Esophagus squamous epithelium (tissue), 5 donors: ENCODE results near the gene TERF2IP. TPM values are rescaled to one million over a fixed set of nuclear protein-coding genes. Genes with fewer than 3 reads are reported as not detected.

Experiments
- DNase-seq: peaks from one replicate; lab custom pipeline; 2025; lab: John Stamatoyannopoulos, UW
- H3K27ac ChIP-seq, 4 donors: fragments of 200-600 bp; sonication (generic); one replicate each; pipeline ENCODE4 v1.5.1; 2016 to 2019; ENCODE audit warnings: mild to moderate bottlenecking in 1 of 4
- H3K27me3 ChIP-seq, 4 donors: fragments of 200-600 bp; sonication (generic); 1 replicate in 3 of 4; 2 replicates in 1 of 4; pipeline versions ENCODE4 v1.5.1 to v1.6.0; 2017 to 2021; ENCODE audit warnings: antibody characterized with exemption in 1 of 4
- H3K36me3 ChIP-seq, 3 donors: fragments of 200-600 bp; sonication (generic); one replicate each; pipeline ENCODE4 v1.5.1; 2016 to 2019
- H3K4me1 ChIP-seq, 3 donors: fragments of 200-600 bp; sonication (generic); one replicate each; pipeline ENCODE4 v1.5.1; 2017 to 2019
- H3K4me3 ChIP-seq, 4 donors: fragments of 200-600 bp; sonication (generic); 1 replicate in 3 of 4; 2 replicates in 1 of 4; pipeline ENCODE4 v1.5.1; 2016 to 2019; ENCODE audit warnings: mild to moderate bottlenecking in 2 of 4, moderate library complexity in 1 of 4
- H3K9me3 ChIP-seq, 3 donors: fragments of 200-600 bp; sonication (generic); one replicate each; pipeline ENCODE4 v1.5.1; 2016 to 2019
- POLR2A ChIP-seq, 4 donors: fragments of 450-650 bp; IDR thresholded peaks; one replicate each; pipeline ENCODE4 v1.6.1; 2017; ENCODE audit warnings: antibody characterized with exemption in 4 of 4, mild to moderate bottlenecking in 4 of 4, moderate library complexity in 3 of 4
- WGBS, 2 donors: methylation state at CpG; one replicate each; pipeline ENCODE4 v1.1.5; 2018; 5-methylcytosine and 5-hydroxymethylcytosine counted together
- intact Hi-C: fragments of 100-400 bp; cut with DNase I; formaldehyde crosslinking; loops from one replicate; pipeline ENCODE4 v1.15.0; 2022
- total RNA-seq, 4 donors: library from RNA; depleted of rRNA; stranded (reverse); fragments of >200 nt; gene quantifications; one replicate each; pipeline ENCODE4 v1.1.0, GENCODE V29; 2016
- TF ChIP-seq, protein P1 (sequence below), 6 experiments: fragments of 450-650 bp in 4 of 6; fragments of 200-600 bp in 2 of 6; sonication (generic) in 2 of 6; IDR thresholded peaks; one replicate each; pipeline ENCODE4 v1.5.1; 2016 to 2019; ENCODE audit warnings: antibody characterized with exemption in 6 of 6, mild to moderate bottlenecking in 4 of 6, moderate library complexity in 4 of 6
- donor health status: DM: yes; HTN: yes; CAD: no.

TERF2IP gene
- total RNA-seq, 4 donors from 2014 or later: 32.8 to 42.3 (median 36.3) TPM

DNA sequence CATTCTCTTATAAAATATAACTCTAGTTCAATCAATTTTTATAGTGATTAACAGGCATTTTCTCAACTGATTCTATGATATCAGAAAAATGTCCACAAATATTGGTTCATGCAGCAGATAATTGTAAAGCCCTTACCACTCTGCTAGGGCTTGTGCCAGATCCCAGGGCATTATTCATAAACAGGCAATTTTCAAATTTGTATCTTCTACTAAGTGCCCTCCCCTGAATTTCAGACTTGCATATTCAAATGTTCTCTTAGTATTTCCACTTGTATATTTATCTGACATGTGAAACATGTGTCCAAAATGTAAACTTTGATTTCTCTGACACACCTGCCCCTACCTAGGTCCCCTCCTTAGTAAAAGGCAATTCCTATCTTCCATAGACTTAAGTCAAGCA, 19.9 kb downstream of the TERF2IP start:
- no peaks in the 10 kb centered on the region for H3K36me3 ChIP-seq
- no peak overlapping the region for H3K27ac ChIP-seq
- H3K27me3 ChIP-seq: no peaks in the 10 kb centered on the region
- intact Hi-C loops: no loop called here
- H3K4me1 ChIP-seq: no peaks in the 10 kb centered on the region
- no peaks in the 10 kb centered on the region for H3K9me3 ChIP-seq
- no peak for DNase-seq
- no peak overlapping the region for H3K4me3 ChIP-seq
- no peak for TF ChIP-seq POLR2A (IDR thresholded peaks at IDR 0.05)
- TF ChIP-seq, protein P1, sequence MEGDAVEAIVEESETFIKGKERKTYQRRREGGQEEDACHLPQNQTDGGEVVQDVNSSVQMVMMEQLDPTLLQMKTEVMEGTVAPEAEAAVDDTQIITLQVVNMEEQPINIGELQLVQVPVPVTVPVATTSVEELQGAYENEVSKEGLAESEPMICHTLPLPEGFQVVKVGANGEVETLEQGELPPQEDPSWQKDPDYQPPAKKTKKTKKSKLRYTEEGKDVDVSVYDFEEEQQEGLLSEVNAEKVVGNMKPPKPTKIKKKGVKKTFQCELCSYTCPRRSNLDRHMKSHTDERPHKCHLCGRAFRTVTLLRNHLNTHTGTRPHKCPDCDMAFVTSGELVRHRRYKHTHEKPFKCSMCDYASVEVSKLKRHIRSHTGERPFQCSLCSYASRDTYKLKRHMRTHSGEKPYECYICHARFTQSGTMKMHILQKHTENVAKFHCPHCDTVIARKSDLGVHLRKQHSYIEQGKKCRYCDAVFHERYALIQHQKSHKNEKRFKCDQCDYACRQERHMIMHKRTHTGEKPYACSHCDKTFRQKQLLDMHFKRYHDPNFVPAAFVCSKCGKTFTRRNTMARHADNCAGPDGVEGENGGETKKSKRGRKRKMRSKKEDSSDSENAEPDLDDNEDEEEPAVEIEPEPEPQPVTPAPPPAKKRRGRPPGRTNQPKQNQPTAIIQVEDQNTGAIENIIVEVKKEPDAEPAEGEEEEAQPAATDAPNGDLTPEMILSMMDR (IDR thresholded peaks at IDR 0.05): no peak

DNA sequence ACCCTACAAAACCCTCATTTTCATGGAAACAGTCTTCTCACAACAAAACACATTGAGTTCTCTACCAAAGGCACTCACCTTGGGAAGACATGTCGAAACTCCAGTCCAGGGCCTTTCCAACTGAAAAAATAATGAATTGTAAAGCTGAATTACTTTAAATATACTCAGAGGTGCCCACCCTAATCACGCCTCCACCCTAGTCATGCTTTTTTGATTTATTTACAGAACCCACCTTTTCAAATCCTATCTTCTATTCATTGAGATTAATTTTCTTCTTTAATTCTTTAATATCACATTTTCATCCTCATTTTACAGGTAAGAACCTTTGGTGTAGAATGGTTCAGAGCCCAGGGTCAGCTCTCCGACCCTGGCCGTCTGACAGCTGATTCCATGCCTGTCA, 29.3 kb downstream of the TERF2IP start, which contains the start of gene CPHXL2:
Gene CPHXL2 (minus strand): TSS at position 101 of the 400 bp plus-strand sequence. CDS start 10 bp downstream, at position 91.
- H3K36me3 ChIP-seq: no peaks in the 10 kb centered on the region
- 80 to 90% methylated on average over 4 of the region's 4 CpGs for WGBS, 2 donors
- no peaks in the 10 kb centered on the region for H3K4me1 ChIP-seq
- intact Hi-C loops: no loop called here
- no peak for DNase-seq
- no peaks in the 10 kb centered on the region for H3K9me3 ChIP-seq
- H3K4me3 ChIP-seq: no peak within 1 kb of the TSS
- no peaks in the 10 kb centered on the region for H3K27me3 ChIP-seq
- H3K27ac ChIP-seq: no peak within 1 kb of the TSS
- TF ChIP-seq, protein P1 (IDR thresholded peaks at IDR 0.05): no peak
- TF ChIP-seq POLR2A (IDR thresholded peaks at IDR 0.05): no peak

DNA sequence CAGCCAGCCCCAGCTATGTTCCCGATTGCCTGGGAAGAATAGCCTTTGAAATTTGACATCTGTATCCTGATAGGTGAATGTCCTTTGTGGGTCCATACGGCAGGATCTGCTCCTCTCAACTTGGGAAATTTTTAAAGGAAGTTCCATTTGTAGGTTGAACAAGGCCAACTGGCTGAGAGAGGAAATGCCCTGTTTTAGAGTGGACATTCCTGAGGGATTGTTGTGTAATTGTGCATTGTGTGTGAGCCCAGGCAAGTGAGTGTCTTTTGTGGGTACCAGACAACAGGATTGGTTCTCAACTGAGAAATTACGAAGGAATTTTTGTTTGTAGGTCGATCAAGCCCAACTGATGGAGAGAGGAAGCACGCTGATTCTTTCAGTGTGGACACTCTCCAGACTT, 31.8 kb downstream of the TERF2IP start:
- Histone ChIP-seq H3K27me3 (no peaks in the 10 kb centered on the region), H3K4me1 (no peaks in the 10 kb centered on the region), H3K4me3 (no peak overlapping the region), H3K36me3 (no peaks in the 10 kb centered on the region), H3K9me3 (peaks cover 0 to 3% (median 0%) of the 10 kb centered on the region in 3 donors), H3K27ac (no peak overlapping the region)
- TF ChIP-seq, protein P1 (IDR thresholded peaks at IDR 0.05): no peak
- TF ChIP-seq POLR2A (IDR thresholded peaks at IDR 0.05): no peak
- no peak for DNase-seq
- 78 to 84% methylated on average over 5 of the region's 5 CpGs for WGBS, 2 donors
- intact Hi-C loops: no loop called here

DNA sequence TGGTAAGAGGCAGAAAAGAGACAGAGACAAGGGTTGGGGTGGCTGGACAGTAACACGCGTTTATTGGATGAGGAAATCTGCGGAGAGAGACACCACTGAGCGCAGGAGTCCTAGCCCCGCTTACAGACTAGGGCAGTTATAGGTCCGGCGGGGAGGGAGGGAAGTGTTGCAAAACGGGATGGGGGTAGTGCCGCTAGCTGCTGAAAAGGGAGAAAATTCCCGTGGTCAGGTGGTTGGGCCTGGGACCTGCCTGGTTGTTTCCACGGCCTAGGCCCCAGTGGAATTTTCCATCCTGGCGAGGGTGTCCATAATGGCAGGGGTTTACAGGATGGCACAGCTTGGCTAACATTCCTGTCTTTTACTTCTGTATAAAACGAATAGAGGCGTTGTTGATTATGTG, 34.7 kb downstream of the TERF2IP start:
- H3K36me3 ChIP-seq: no peaks in the 10 kb centered on the region
- no peaks in the 10 kb centered on the region for H3K4me1 ChIP-seq
- no peaks in the 10 kb centered on the region for H3K27me3 ChIP-seq
- TF ChIP-seq, protein P1 (IDR thresholded peaks at IDR 0.05): no peak
- no peak for TF ChIP-seq POLR2A (IDR thresholded peaks at IDR 0.05)
- H3K27ac ChIP-seq: no peak overlapping the region
- WGBS, 2 donors: 85 to 87% methylated on average over 8 to 13 of the region's 14 CpGs
- H3K9me3 ChIP-seq: peaks cover 0 to 3% (median 0%) of the 10 kb centered on the region in 3 donors
- no peak overlapping the region for H3K4me3 ChIP-seq
- DNase-seq: no peak
- intact Hi-C loops: no loop called here

DNA sequence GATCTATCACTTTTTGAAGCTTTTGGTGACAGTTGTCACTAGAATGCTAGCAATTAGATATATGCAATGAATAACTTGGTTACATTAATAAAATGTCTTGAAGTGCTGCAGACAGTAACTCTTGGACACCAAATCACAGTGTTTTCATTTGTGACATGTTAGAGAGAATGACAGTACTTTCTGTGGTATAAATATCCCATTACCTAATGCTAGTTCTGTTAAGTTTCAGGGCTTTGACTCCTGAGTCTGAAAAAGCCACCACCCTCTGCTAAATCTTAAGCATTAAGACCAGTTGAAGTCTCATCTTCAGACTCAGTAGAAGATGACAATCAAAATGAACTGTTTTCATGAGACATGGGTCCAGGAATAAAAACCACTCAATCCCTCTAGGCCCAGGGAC, 39.8 kb downstream of the TERF2IP start:
- H3K36me3 ChIP-seq: no peaks in the 10 kb centered on the region
- TF ChIP-seq, protein P1 (IDR thresholded peaks at IDR 0.05): no peak
- TF ChIP-seq POLR2A (IDR thresholded peaks at IDR 0.05): no peak
- H3K4me3 ChIP-seq: no peak overlapping the region
- intact Hi-C loops: no loop called here
- H3K27ac ChIP-seq: no peak overlapping the region
- H3K4me1 ChIP-seq: no peaks in the 10 kb centered on the region
- DNase-seq: no peak
- H3K27me3 ChIP-seq: no peaks in the 10 kb centered on the region
- H3K9me3 ChIP-seq: peaks cover 0 to 3% (median 0%) of the 10 kb centered on the region in 3 donors
